Type B pancreatic cell (in vitro differentiated cells): Measurements from ENCODE around the gene OSCP1. TPM values are rescaled to one million over a fixed set of nuclear protein-coding genes. Genes with fewer than 3 reads are reported as not detected.

Experiments used
- DNase-seq: peaks from one replicate; pipeline ENCODE4 v3.0.0; 2021; ENCODE audit warnings: mixed read lengths; ENCODE audit not compliant: unreplicated experiment; ENCODE audit errors: extremely low spot score
- H3K27ac Mint-ChIP-seq: 2 replicates; pipeline ENCODE4 v1.8.0; 2021; ENCODE audit warnings: mild to moderate bottlenecking, mixed read lengths
- H3K27me3 Mint-ChIP-seq: 2 replicates; pipeline ENCODE4 v1.8.0; 2021; ENCODE audit warnings: mixed read lengths
- H3K36me3 Mint-ChIP-seq: 2 replicates; pipeline ENCODE4 v1.8.0; 2021; ENCODE audit warnings: mixed read lengths
- H3K4me1 Mint-ChIP-seq: one replicate; pipeline ENCODE4 v1.8.0; 2021; ENCODE audit warnings: mixed read lengths; ENCODE audit not compliant: unreplicated experiment
- H3K4me3 Mint-ChIP-seq: 2 replicates; pipeline ENCODE4 v1.8.0; 2021; ENCODE audit warnings: mild to moderate bottlenecking, mixed read lengths
- H3K9me3 Mint-ChIP-seq: 2 replicates; pipeline ENCODE4 v1.8.0; 2021; ENCODE audit warnings: mixed read lengths
- total RNA-seq: library from RNA; stranded (reverse); gene quantifications from 2 replicates; pipeline ENCODE4 v1.2.1, GENCODE V29; 2021; ENCODE audit warnings: low replicate concordance
- TF ChIP-seq, protein P1 (sequence below): fragments of 200-600 bp; sonication (generic); conservative IDR thresholded peaks from 2 replicates; pipeline ENCODE4 v1.5.0; 2021; ENCODE audit warnings: antibody characterized with exemption, mild to moderate bottlenecking

OSCP1 gene
- total RNA-seq, 1 donor from 2014 or later = 15.3 TPM

DNA sequence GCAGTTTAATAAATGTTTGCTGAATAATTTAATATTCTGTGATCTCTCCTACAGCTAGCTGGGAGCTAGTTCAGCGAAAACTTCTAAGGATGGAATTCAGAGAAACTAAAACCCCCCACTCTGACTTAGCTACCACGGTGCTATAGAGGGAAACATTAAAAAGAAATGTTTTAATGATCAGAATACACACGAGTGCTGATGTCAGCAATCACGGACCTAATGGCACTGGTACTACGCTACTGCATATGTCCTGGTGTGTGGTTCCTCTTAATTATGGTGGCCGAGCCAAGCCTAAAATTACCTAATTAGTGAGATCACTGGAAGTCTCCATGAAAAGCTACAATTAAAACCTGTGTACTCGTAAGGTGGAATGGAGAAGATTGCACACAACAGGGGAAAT lies 28.6 kb downstream of the OSCP1 start:
- Mint-ChIP-seq H3K27me3 (no peaks in the 10 kb centered on the region), H3K4me1 (peaks cover 12% of the 10 kb centered on the region), H3K4me3 (no peak overlapping the region), H3K9me3 (no peaks in the 10 kb centered on the region), H3K27ac (no peak overlapping the region), H3K36me3 (peaks cover 20% of the 10 kb centered on the region)
- TF ChIP-seq, protein P1, sequence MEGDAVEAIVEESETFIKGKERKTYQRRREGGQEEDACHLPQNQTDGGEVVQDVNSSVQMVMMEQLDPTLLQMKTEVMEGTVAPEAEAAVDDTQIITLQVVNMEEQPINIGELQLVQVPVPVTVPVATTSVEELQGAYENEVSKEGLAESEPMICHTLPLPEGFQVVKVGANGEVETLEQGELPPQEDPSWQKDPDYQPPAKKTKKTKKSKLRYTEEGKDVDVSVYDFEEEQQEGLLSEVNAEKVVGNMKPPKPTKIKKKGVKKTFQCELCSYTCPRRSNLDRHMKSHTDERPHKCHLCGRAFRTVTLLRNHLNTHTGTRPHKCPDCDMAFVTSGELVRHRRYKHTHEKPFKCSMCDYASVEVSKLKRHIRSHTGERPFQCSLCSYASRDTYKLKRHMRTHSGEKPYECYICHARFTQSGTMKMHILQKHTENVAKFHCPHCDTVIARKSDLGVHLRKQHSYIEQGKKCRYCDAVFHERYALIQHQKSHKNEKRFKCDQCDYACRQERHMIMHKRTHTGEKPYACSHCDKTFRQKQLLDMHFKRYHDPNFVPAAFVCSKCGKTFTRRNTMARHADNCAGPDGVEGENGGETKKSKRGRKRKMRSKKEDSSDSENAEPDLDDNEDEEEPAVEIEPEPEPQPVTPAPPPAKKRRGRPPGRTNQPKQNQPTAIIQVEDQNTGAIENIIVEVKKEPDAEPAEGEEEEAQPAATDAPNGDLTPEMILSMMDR = no peak
- DNase-seq = no peak

GRCh38 chr1:36420836-36421317 lies 29.4 kb downstream of the OSCP1 start:
- no peaks in the 10 kb centered on the region for H3K27me3 Mint-ChIP-seq
- peak overlapping the region; percentile 88 for H3K27ac Mint-ChIP-seq
- H3K36me3 Mint-ChIP-seq = peaks cover 19% of the 10 kb centered on the region
- peaks cover 12% of the 10 kb centered on the region for H3K4me1 Mint-ChIP-seq
- DNase-seq = peak; percentile 91
- peak overlapping the region; percentile 55 for H3K4me3 Mint-ChIP-seq
- TF ChIP-seq, protein P1 = peak; percentile 93
- H3K9me3 Mint-ChIP-seq = no peaks in the 10 kb centered on the region

DNA sequence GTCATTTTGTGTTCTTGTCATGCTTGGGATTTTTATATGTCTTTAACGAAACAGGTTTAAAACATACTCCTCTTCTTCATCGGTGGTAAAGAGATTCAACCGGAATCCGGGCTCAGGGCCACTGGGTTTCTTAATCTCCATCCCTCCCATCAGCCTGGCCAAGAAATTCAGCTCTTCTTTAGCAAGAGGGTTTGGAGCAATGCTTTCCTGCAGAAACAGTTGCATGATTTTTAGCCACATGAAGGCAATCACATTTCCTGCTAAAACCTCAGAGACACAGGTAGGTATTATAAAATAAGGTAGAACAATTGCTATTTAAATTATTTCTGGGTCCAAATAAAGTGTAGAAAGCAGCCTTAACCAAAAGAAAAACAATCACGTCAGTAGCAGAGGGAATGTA lies 29.8 kb downstream of the OSCP1 start:
- Mint-ChIP-seq H3K27ac (peak overlapping the region; percentile 88), H3K36me3 (peaks cover 16% of the 10 kb centered on the region), H3K4me1 (peaks cover 12% of the 10 kb centered on the region), H3K4me3 (peak overlapping the region; percentile 55), H3K9me3 (no peaks in the 10 kb centered on the region), H3K27me3 (no peaks in the 10 kb centered on the region)
- TF ChIP-seq, protein P1 = no peak
- no peak for DNase-seq

DNA sequence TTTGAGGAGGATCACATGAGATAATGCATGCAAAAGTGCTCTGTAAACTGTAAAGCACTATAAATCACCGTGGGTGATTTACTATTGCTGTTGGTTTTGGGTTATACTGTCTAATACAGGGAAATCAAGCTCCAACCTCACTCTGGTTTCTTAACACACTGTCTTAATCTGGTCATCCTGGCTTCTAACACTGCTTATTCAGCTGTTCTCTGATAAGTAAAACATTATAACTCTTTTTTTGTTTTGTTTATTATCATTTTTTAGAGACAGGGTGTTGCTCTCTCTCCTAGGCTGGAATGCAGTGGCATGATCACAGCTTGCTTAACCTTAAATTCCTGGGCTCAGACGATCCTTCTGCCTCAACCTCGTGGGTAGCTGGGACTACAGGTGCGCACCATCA lies 30.7 kb downstream of the OSCP1 start:
- TF ChIP-seq, protein P1 = no peak
- H3K9me3 Mint-ChIP-seq = no peaks in the 10 kb centered on the region
- H3K4me3 Mint-ChIP-seq = no peak overlapping the region
- no peaks in the 10 kb centered on the region for H3K27me3 Mint-ChIP-seq
- no peak for DNase-seq
- peaks cover 12% of the 10 kb centered on the region for H3K4me1 Mint-ChIP-seq
- H3K27ac Mint-ChIP-seq = peak overlapping the region; percentile 3
- peaks cover 16% of the 10 kb centered on the region for H3K36me3 Mint-ChIP-seq

DNA sequence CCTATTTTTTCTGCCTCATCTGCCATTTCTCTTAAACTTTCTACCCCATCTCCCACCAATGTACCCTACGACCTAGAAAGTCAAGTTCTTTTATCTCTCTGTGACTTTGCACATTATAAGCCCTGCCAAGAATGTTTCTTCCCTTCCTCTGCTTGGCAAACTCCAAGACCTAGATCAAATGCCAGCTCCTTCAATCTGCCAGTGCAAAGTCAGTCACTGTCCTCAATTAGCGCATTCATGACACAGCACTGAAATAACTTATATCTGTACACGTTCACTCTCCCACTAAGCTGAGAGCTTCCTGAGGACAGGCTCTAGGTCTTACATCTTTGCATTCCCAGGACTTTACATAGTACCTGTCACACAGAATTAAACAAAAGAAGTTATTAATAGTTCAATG lies 31.1 kb downstream of the OSCP1 start:
- H3K4me1 Mint-ChIP-seq = peaks cover 12% of the 10 kb centered on the region

More for the DNA sequence above, 31.1 kb downstream of the OSCP1 start:
- H3K4me3 Mint-ChIP-seq = no peak overlapping the region
- peak overlapping the region; percentile 3 for H3K27ac Mint-ChIP-seq
- TF ChIP-seq, protein P1 = no peak
- H3K36me3 Mint-ChIP-seq = peaks cover 19% of the 10 kb centered on the region
- H3K9me3 Mint-ChIP-seq = no peaks in the 10 kb centered on the region
- DNase-seq = no peak
- H3K27me3 Mint-ChIP-seq = no peaks in the 10 kb centered on the region
